GM12878 (cell line): Measurements from ENCODE around the gene SACM1L. TPM values are rescaled to one million over a fixed set of nuclear protein-coding genes. Genes with fewer than 3 reads are reported as not detected.

Source experiments
- ATF7 ChIP-seq: fragments of 450-650 bp; IDR thresholded peaks from 2 replicates; pipeline ENCODE4 v1.6.1; 2016; ENCODE audit warnings: low read depth, mild to moderate bottlenecking
- EZH2 ChIP-seq: IDR thresholded peaks from 2 replicates; pipeline ENCODE4 v1.6.1; 2012; ENCODE audit warnings: low read depth, mild to moderate bottlenecking, control low read depth, inconsistent platforms, low read length, borderline replicate concordance; ENCODE audit not compliant: control insufficient read depth
- FOXM1 ChIP-seq: IDR thresholded peaks from 2 replicates; pipeline ENCODE4 v1.6.1; 2012; ENCODE audit warnings: low read depth, mild to moderate bottlenecking, inconsistent platforms, low read length, moderate library complexity
- MXI1 ChIP-seq: fragments of 150-350 bp; IDR thresholded peaks from 2 replicates; pipeline ENCODE4 v1.6.1; 2011; ENCODE audit warnings: low read depth, mild to moderate bottlenecking, inconsistent platforms, low read length, improper control_type of control experiment
- NR2C2 ChIP-seq: IDR thresholded peaks from 2 replicates; pipeline ENCODE4 v1.6.1; 2011; ENCODE audit warnings: borderline replicate concordance, low read depth; ENCODE audit not compliant: control insufficient read depth, insufficient read length
- SIN3A ChIP-seq: IDR thresholded peaks from 2 replicates; pipeline ENCODE4 v1.6.1; 2012; ENCODE audit warnings: low read depth, low read length, improper control_type of control experiment
- SMARCA5 ChIP-seq: fragments of 450-650 bp; IDR thresholded peaks from 2 replicates; pipeline ENCODE4 v1.6.1; 2017; ENCODE audit warnings: mild to moderate bottlenecking
- SREBF1 ChIP-seq: IDR thresholded peaks from 2 replicates; pipeline ENCODE4 v1.6.1; 2012; ENCODE audit warnings: mild to moderate bottlenecking, low read length
- SUPT20H ChIP-seq: IDR thresholded peaks from 2 replicates; pipeline ENCODE4 v1.6.1; 2011; ENCODE audit warnings: low read depth, mild to moderate bottlenecking, low read length, moderate library complexity, borderline replicate concordance; ENCODE audit not compliant: control insufficient read depth
- ZNF207 ChIP-seq: fragments of 450-650 bp; IDR thresholded peaks from 2 replicates; pipeline ENCODE4 v1.6.1; 2014; ENCODE audit warnings: antibody characterized with exemption, mild to moderate bottlenecking, borderline replicate concordance
- ZNF24 ChIP-seq: fragments of 450-650 bp; IDR thresholded peaks from 2 replicates; pipeline ENCODE4 v1.6.1; 2017; ENCODE audit warnings: antibody characterized with exemption, mild to moderate bottlenecking
- polyA plus RNA-seq, 11 experiments: library from polyadenylated mRNA; depleted of rRNA in 4 of 11; unstranded in 6 of 11; stranded (reverse) in 5 of 11; fragments of >200 nt; fragmentation: Nextera tagmentation in 4 of 11; fragmentation: Illumina TruSeq in 1 of 11; extraction: Ambion mirVana in 4 of 11; extraction: Trizol in 1 of 11; gene quantifications; 1 replicate in 1 of 11; 2 replicates in 10 of 11; pipeline versions ENCODE4 v1.2.1 to v1.2.3, GENCODE V29; 2011 to 2016; ENCODE audit warnings: inconsistent platforms in 2 of 11, missing spikeins in 2 of 11, low read depth in 1 of 11
- total RNA-seq, 4 experiments: library from RNA; depleted of rRNA in 3 of 4; stranded (reverse); fragments of >200 nt in 3 of 4; fragmentation: Illumina TruSeq in 1 of 4; extraction: Trizol in 1 of 4; gene quantifications; 2 replicates each; pipeline versions ENCODE4 v1.2.1 to v1.2.3, GENCODE V29; 2013 to 2021
- TF ChIP-seq, protein P1 (sequence below): IDR thresholded peaks from 2 replicates; pipeline ENCODE4 v1.6.1; 2012; ENCODE audit warnings: low read length, inconsistent platforms
- TF ChIP-seq, protein P2 (sequence below): fragments of 450-650 bp; IDR thresholded peaks from 2 replicates; pipeline ENCODE4 v1.6.1; 2017; ENCODE audit warnings: borderline replicate concordance
- TF ChIP-seq, protein P3 (sequence below): fragments of 450-650 bp; IDR thresholded peaks from 2 replicates; pipeline ENCODE4 v1.6.1; 2017; ENCODE audit warnings: mild to moderate bottlenecking, moderate library complexity
- TF ChIP-seq, protein P4 (sequence below): fragments of 450-650 bp; IDR thresholded peaks from 2 replicates; pipeline ENCODE4 v1.6.1; 2017; ENCODE audit warnings: mild to moderate bottlenecking
- TF ChIP-seq, protein P5 (sequence below): fragments of 450-650 bp; formaldehyde crosslinking; IDR thresholded peaks from 2 replicates; pipeline ENCODE4 v1.4.0; 2022; ENCODE audit warnings: mild to moderate bottlenecking, moderate library complexity

SACM1L gene
- total and polyA plus RNA-seq, 10 of the 15 experiments (the other 5 are each of a cell fraction or from before 2014, with no cell fraction given): 16.5 to 48.3 (median 28.9) TPM

DNA sequence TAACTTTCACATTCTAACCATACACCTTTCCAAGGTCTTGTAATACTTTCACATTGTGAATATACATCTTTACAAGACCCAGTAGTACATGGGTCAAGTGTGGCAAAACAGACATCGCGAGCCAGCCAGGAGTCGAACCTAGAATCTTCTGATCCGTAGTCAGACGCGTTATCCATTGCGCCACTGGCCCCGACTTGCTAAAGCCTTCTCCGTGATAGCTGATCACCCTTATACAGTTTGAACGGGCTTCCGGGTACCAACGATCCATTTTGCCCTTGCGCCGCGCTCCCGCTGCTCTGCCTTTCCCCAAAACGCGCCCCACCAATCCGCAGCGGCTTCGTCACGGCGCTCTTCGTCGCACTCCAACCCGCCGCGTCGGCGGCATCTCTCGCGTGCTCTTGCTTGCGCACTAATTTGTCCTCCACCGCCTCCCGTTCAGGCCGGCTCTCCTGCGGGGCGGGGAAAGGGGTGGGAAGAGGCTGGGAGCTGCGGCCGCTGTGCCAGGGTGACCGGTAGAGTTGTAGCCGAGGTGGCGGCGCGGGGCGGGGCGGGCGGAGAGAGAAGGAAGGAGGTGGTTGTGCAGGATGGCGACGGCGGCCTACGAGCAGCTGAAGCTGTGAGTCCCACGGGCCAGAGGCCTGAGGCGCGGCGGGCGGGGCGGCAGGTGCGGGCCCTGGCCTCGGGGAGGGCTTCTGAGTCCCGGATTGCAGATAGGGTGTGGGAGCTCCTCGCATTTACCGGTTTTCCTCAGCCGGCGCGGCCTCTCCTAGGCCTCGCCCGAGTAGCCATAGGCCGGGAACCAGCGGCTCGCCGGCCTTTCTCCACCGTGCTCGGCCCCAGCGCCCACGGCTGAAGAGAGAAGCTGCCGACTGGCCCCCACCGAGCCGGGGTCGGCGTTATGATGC, at the start of gene SACM1L (continued):
- TF ChIP-seq EZH2: no peak
- TF ChIP-seq, protein P1, sequence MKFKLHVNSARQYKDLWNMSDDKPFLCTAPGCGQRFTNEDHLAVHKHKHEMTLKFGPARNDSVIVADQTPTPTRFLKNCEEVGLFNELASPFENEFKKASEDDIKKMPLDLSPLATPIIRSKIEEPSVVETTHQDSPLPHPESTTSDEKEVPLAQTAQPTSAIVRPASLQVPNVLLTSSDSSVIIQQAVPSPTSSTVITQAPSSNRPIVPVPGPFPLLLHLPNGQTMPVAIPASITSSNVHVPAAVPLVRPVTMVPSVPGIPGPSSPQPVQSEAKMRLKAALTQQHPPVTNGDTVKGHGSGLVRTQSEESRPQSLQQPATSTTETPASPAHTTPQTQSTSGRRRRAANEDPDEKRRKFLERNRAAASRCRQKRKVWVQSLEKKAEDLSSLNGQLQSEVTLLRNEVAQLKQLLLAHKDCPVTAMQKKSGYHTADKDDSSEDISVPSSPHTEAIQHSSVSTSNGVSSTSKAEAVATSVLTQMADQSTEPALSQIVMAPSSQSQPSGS: no peak
- TF ChIP-seq SMARCA5: peak; percentile 94
- peak; percentile 85 for TF ChIP-seq MXI1
- TF ChIP-seq, protein P2, sequence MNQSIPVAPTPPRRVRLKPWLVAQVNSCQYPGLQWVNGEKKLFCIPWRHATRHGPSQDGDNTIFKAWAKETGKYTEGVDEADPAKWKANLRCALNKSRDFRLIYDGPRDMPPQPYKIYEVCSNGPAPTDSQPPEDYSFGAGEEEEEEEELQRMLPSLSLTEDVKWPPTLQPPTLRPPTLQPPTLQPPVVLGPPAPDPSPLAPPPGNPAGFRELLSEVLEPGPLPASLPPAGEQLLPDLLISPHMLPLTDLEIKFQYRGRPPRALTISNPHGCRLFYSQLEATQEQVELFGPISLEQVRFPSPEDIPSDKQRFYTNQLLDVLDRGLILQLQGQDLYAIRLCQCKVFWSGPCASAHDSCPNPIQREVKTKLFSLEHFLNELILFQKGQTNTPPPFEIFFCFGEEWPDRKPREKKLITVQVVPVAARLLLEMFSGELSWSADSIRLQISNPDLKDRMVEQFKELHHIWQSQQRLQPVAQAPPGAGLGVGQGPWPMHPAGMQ: no peak
- TF ChIP-seq SREBF1: no peak
- peak; percentile 55 for TF ChIP-seq ATF7
- no peak for TF ChIP-seq NR2C2
- peak; percentile 52; the same call in 1 of the 2 replicates for TF ChIP-seq ZNF207
- no peak; the same call in 1 of the 2 replicates for TF ChIP-seq FOXM1
- TF ChIP-seq, protein P3, sequence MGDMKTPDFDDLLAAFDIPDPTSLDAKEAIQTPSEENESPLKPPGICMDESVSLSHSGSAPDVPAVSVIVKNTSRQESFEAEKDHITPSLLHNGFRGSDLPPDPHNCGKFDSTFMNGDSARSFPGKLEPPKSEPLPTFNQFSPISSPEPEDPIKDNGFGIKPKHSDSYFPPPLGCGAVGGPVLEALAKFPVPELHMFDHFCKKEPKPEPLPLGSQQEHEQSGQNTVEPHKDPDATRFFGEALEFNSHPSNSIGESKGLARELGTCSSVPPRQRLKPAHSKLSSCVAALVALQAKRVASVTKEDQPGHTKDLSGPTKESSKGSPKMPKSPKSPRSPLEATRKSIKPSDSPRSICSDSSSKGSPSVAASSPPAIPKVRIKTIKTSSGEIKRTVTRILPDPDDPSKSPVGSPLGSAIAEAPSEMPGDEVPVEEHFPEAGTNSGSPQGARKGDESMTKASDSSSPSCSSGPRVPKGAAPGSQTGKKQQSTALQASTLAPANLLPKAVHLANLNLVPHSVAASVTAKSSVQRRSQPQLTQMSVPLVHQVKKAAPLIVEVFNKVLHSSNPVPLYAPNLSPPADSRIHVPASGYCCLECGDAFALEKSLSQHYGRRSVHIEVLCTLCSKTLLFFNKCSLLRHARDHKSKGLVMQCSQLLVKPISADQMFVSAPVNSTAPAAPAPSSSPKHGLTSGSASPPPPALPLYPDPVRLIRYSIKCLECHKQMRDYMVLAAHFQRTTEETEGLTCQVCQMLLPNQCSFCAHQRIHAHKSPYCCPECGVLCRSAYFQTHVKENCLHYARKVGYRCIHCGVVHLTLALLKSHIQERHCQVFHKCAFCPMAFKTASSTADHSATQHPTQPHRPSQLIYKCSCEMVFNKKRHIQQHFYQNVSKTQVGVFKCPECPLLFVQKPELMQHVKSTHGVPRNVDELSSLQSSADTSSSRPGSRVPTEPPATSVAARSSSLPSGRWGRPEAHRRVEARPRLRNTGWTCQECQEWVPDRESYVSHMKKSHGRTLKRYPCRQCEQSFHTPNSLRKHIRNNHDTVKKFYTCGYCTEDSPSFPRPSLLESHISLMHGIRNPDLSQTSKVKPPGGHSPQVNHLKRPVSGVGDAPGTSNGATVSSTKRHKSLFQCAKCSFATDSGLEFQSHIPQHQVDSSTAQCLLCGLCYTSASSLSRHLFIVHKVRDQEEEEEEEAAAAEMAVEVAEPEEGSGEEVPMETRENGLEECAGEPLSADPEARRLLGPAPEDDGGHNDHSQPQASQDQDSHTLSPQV: no peak
- TF ChIP-seq ZNF24: peak; percentile 100
- TF ChIP-seq, protein P4, sequence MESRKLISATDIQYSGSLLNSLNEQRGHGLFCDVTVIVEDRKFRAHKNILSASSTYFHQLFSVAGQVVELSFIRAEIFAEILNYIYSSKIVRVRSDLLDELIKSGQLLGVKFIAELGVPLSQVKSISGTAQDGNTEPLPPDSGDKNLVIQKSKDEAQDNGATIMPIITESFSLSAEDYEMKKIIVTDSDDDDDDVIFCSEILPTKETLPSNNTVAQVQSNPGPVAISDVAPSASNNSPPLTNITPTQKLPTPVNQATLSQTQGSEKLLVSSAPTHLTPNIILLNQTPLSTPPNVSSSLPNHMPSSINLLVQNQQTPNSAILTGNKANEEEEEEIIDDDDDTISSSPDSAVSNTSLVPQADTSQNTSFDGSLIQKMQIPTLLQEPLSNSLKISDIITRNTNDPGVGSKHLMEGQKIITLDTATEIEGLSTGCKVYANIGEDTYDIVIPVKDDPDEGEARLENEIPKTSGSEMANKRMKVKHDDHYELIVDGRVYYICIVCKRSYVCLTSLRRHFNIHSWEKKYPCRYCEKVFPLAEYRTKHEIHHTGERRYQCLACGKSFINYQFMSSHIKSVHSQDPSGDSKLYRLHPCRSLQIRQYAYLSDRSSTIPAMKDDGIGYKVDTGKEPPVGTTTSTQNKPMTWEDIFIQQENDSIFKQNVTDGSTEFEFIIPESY: no peak
- no peak for TF ChIP-seq SIN3A
- TF ChIP-seq SUPT20H: no peak
- TF ChIP-seq, protein P5, sequence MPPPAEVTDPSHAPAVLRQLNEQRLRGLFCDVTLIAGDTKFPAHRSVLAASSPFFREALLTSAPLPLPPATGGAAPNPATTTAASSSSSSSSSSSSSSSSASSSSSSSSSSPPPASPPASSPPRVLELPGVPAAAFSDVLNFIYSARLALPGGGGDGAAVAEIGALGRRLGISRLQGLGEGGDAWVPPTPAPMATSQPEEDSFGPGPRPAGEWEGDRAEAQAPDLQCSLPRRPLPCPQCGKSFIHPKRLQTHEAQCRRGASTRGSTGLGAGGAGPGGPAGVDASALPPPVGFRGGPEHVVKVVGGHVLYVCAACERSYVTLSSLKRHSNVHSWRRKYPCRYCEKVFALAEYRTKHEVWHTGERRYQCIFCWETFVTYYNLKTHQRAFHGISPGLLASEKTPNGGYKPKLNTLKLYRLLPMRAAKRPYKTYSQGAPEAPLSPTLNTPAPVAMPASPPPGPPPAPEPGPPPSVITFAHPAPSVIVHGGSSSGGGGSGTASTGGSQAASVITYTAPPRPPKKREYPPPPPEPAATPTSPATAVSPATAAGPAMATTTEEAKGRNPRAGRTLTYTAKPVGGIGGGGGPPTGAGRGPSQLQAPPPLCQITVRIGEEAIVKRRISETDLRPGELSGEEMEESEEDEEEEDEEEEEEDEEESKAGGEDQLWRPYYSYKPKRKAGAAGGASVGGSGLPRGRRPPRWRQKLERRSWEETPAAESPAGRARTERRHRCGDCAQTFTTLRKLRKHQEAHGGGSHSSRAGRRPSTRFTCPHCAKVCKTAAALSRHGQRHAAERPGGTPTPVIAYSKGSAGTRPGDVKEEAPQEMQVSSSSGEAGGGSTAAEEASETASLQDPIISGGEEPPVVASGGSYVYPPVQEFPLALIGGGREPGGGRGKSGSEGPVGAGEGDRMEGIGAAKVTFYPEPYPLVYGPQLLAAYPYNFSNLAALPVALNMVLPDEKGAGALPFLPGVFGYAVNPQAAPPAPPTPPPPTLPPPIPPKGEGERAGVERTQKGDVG: no peak
